ENCODE data around the gene PTPRN. TPM values are rescaled to one million over a fixed set of nuclear protein-coding genes. Genes with fewer than 3 reads are reported as not detected.

Gene PTPRN
- total and polyA plus RNA-seq, 2 of the 8 experiments (the other 6 are each of a cell fraction or from before 2014, with no cell fraction given): 5.4 to 8.2 TPM

GRCh38 chr2:219294356-219295351 lies 14.5 kb downstream of the PTPRN start (continued):
- TF ChIP-seq RBBP5 (IDR thresholded peaks at IDR 0.05; ENCODE audit: borderline replicate concordance, low read depth, low read length) (peak; percentile 99; the same call in 1 of the 2 replicates), CTCF (IDR thresholded peaks at IDR 0.05; ENCODE audit: control extremely low read depth in 1 of 3, insufficient read depth in 1 of 3, low read depth in 1 of 3, low read length in 3 of 3) (peak in 2 of 3 experiments; percentile 98 to 99; a peak in 3 of 4 replicates), KDM1A (IDR thresholded peaks at IDR 0.05; ENCODE audit: borderline replicate concordance, low read length) (no peak), MAX (IDR thresholded peaks at IDR 0.05) (peak; percentile 96), CTBP2 (IDR thresholded peaks at IDR 0.05; ENCODE audit: borderline replicate concordance, insufficient read depth, insufficient read length, low read length) (peak; percentile 95), EGR1 (IDR thresholded peaks at IDR 0.05; ENCODE audit: borderline replicate concordance, low read depth, low read length) (peak; percentile 89), NRF1 (IDR thresholded peaks at IDR 0.05; ENCODE audit: low read depth, low read length) (no peak), SIN3A (conservative IDR thresholded peaks at IDR 0.05 in 1 of 2, IDR thresholded peaks at IDR 0.05 in 1 of 2; ENCODE audit: low read depth in 1 of 2, low read length in 2 of 2) (peak; percentile 74 to 80; a peak in 2 of 4 replicates), TAF7 (optimal IDR thresholded peaks at IDR 0.05; ENCODE audit: borderline replicate concordance, low read depth, low read length) (no peak), RFX5 (IDR thresholded peaks at IDR 0.05; ENCODE audit: borderline replicate concordance, low read depth, low read length) (no peak), CHD2 (IDR thresholded peaks at IDR 0.05; ENCODE audit: low read length) (no peak), MAFK (IDR thresholded peaks at IDR 0.05; ENCODE audit: low read depth, low read length) (no peak), SUZ12 (IDR thresholded peaks at IDR 0.05; ENCODE audit: low read length) (peak; percentile 56; the same call in 1 of the 2 replicates), BRCA1 (IDR thresholded peaks at IDR 0.05; ENCODE audit: low read depth, low read length) (no peak), PHF8 (conservative IDR thresholded peaks at IDR 0.05; ENCODE audit: low read depth, low read length) (peak; percentile 89), ASH2L (IDR thresholded peaks at IDR 0.05; ENCODE audit: low read length) (peak; percentile 99), POLR2AphosphoS5 (IDR thresholded peaks at IDR 0.05; ENCODE audit: low read depth, low read length) (peak; percentile 81), POLR2A (IDR thresholded peaks at IDR 0.05; ENCODE audit: control extremely low read depth in 1 of 2, low read depth in 2 of 2, low read length in 2 of 2) (peak in 1 of 2 experiments; percentile 62; a peak in 2 of 3 replicates)
- TF ChIP-seq, protein P1, sequence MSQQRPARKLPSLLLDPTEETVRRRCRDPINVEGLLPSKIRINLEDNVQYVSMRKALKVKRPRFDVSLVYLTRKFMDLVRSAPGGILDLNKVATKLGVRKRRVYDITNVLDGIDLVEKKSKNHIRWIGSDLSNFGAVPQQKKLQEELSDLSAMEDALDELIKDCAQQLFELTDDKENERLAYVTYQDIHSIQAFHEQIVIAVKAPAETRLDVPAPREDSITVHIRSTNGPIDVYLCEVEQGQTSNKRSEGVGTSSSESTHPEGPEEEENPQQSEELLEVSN (IDR thresholded peaks at IDR 0.05): peak; percentile 84
